Stimulated activated CD4-positive, alpha-beta T cell treated with anti-CD3 and anti-CD28 coated beads, Interleukin-4, amount 100 ng/mL, for 24 hours (primary cell): ENCODE data around the gene PEX19.
A peak's percentile ranks its signal among the peaks of the same experiment; 100 is the strongest.
"Not testable (repeated sequence)": the region's sequence is repeated elsewhere in the genome, so short reads cannot be mapped to it uniquely, and the experiment has no call there.

Experiments used
- DNase-seq: peaks from one replicate; pipeline ENCODE4 v3.0.0-alpha.2; 2020

Gene PEX19

GRCh38 chr1:160284782-160285344, at the start of gene PEX19:
TSS of gene PEX19 (minus strand) at chr1:160285133. CDS start at chr1:160285124, 9 bp downstream.
- DNase-seq = peak; percentile 94

- no peak for DNase-seq
These were observed 47.6 kb upstream of the PEX19 start for GRCh38 chr1:160332516-160332915.

GRCh38 chr1:160330119-160330518, 45.2 kb upstream of the PEX19 start:
- DNase-seq = no peak

GRCh38 chr1:160328184-160328583, 43.3 kb upstream of the PEX19 start:
- DNase-seq = no peak

GRCh38 chr1:160326418-160326817, 41.5 kb upstream of the PEX19 start:
- no peak for DNase-seq

- DNase-seq = no peak
These were observed 40.3 kb upstream of the PEX19 start for GRCh38 chr1:160325252-160325651.

- no peak for DNase-seq
These were observed 37.9 kb upstream of the PEX19 start for GRCh38 chr1:160322831-160323230.

- no peak for DNase-seq
These were observed 30.4 kb upstream of the PEX19 start for GRCh38 chr1:160315359-160315758.

GRCh38 chr1:160309571-160309970, 24.6 kb upstream of the PEX19 start:
- no peak for DNase-seq

GRCh38 chr1:160309185-160309557, 24.2 kb upstream of the PEX19 start:
- no peak for DNase-seq

GRCh38 chr1:160308451-160309184, 23.7 kb upstream of the PEX19 start:
- no peak for DNase-seq

GRCh38 chr1:160307118-160307791, 22.3 kb upstream of the PEX19 start:
- no peak for DNase-seq

- no peak for DNase-seq
These were observed 15.2 kb upstream of the PEX19 start for GRCh38 chr1:160300173-160300572.

GRCh38 chr1:160296036-160296435, 11.1 kb upstream of the PEX19 start:
- no peak for DNase-seq

- no peak for DNase-seq
These were observed 8.4 kb upstream of the PEX19 start for GRCh38 chr1:160293020-160293968.

GRCh38 chr1:160291248-160292220, 6.6 kb upstream of the PEX19 start:
- peak; percentile 69 for DNase-seq

- not testable (repeated sequence) for DNase-seq
These were observed 2.8 kb upstream of the PEX19 start for GRCh38 chr1:160287769-160288168.

- DNase-seq = no peak
These were observed 573 bp upstream of the PEX19 start for GRCh38 chr1:160285506-160285905.

- no peak for DNase-seq
These were observed 632 bp downstream of the PEX19 start for GRCh38 chr1:160284220-160284781.

GRCh38 chr1:160282807-160283206, 2.1 kb downstream of the PEX19 start:
- DNase-seq = no peak

- DNase-seq = no peak
These were observed 6.9 kb downstream of the PEX19 start for GRCh38 chr1:160277987-160278386.
